HepG2 (cell line): ENCODE data around the gene RECQL5. TPM values are rescaled to one million over a fixed set of nuclear protein-coding genes. Genes with fewer than 3 reads are reported as not detected.

ENCODE experiments used
- ATAC-seq: fragments of 200-7000 bp; cut with Tn5 transposase; 3 replicates; pipeline ENCODE4 v1.9.1; 2020; ENCODE audit warnings: mild to moderate bottlenecking, moderate library complexity
- BruUV-seq: library from RNA; stranded (reverse); fragments of 400-500 nt; replicated peaks from 2 replicates; lab custom pipeline; 2021; lab: Mats Ljungman, UMichigan
- CTCF ChIA-PET: fragments of 300-600 bp; formaldehyde crosslinking; extraction: SDS; loops from one replicate; lab custom pipeline; 2021; ENCODE audit warnings: low total read pairs, inconsistent platforms, low intra/inter-chr PET ratio; lab: Yijun Ruan, JAX
- POLR2A ChIA-PET: fragments of 350-600 bp; sonication (Branson Sonifier 250); formaldehyde crosslinking; loops from one replicate; lab custom pipeline; 2020; ENCODE audit warnings: antibody characterized with exemption, inconsistent platforms; lab: Yijun Ruan, JAX
- DNase-seq: peaks from one replicate; pipeline ENCODE4 v3.0.0-alpha.2; 2015; ENCODE audit warnings: low spot score
- FAIRE-seq: peaks from 3 replicates; lab custom pipeline; 2011; peaks lifted over from hg19 to GRCh38; lab: Jason Lieb, UNC
- H2AFZ ChIP-seq: one replicate; pipeline ENCODE4 v1.6.1; 2011; ENCODE audit warnings: low read length, inconsistent platforms
- H3K27ac ChIP-seq: fragments of 300-600 bp; 3 replicates; pipeline ENCODE4 v1.8.0; 2011; ENCODE audit warnings: mixed run types, mild to moderate bottlenecking, mixed read lengths, low read length, inconsistent platforms; ENCODE audit not compliant: insufficient read depth; ENCODE audit errors: extremely low read length
- H3K27me3 ChIP-seq, 2 experiments: fragments of 200-600 bp in 1 of 2; 2 replicates in 1 of 2; 3 replicates in 1 of 2; pipeline versions ENCODE4 v1.6.0 to v1.8.0; 2011; ENCODE audit warnings: low read length in 2 of 2, mild to moderate bottlenecking in 2 of 2, moderate library complexity in 2 of 2, inconsistent platforms in 1 of 2; ENCODE audit not compliant: insufficient read depth in 2 of 2, control insufficient read depth in 1 of 2
- H3K36me3 ChIP-seq, 2 experiments: fragments of 200-600 bp in 1 of 2; replicated peaks in 1 of 2; 2 replicates in 1 of 2; 3 replicates in 1 of 2; pipeline versions ENCODE4 v1.5.1 to v1.8.0; 2011; ENCODE audit warnings: low read length in 2 of 2, inconsistent platforms in 1 of 2; ENCODE audit not compliant: insufficient read depth in 2 of 2, control insufficient read depth in 1 of 2
- H3K4me1 ChIP-seq: 2 replicates; pipeline ENCODE4 v1.5.1; 2012; ENCODE audit warnings: low read length, inconsistent platforms; ENCODE audit not compliant: insufficient read depth
- H3K4me2 ChIP-seq: 2 replicates; pipeline ENCODE4 v1.6.0; 2011; ENCODE audit warnings: low read depth, low read length, inconsistent platforms
- H3K4me3 ChIP-seq, 3 experiments: fragments of 200-600 bp in 1 of 3; sonication (generic), shearing (Covaris generic) in 1 of 3; replicated peaks in 1 of 3; 2 replicates each; pipeline ENCODE4 v1.5.1; 2011 to 2016; ENCODE audit warnings: low read length in 3 of 3, inconsistent platforms in 2 of 3, low read depth in 2 of 3, mild to moderate bottlenecking in 2 of 3, control low read depth in 1 of 3, mixed read lengths in 1 of 3; ENCODE audit not compliant: insufficient read depth in 1 of 3
- H3K79me2 ChIP-seq: one replicate; pipeline ENCODE4 v1.6.1; 2011; ENCODE audit warnings: low read length, inconsistent platforms; ENCODE audit not compliant: insufficient read depth
- H3K9ac ChIP-seq: 2 replicates; pipeline ENCODE4 v1.6.0; 2011; ENCODE audit warnings: mild to moderate bottlenecking, low read depth, low read length, inconsistent platforms; ENCODE audit not compliant: insufficient read depth
- H3K9me3 ChIP-seq: 2 replicates; pipeline ENCODE4 v1.5.1; 2012; ENCODE audit warnings: mild to moderate bottlenecking, low read length
- H4K20me1 ChIP-seq: 2 replicates; pipeline ENCODE4 v1.6.0; 2011; ENCODE audit warnings: inconsistent platforms, mild to moderate bottlenecking, low read length, moderate library complexity; ENCODE audit not compliant: insufficient read depth
- ATM ChIP-seq: fragments of 450-650 bp; IDR thresholded peaks from 2 replicates; pipeline ENCODE4 v1.7.1; 2017; ENCODE audit warnings: mild to moderate bottlenecking, borderline replicate concordance
- KLF9 ChIP-seq: IDR thresholded peaks from 2 replicates; pipeline ENCODE4 v1.6.1; 2016; ENCODE audit warnings: low read depth
- NRL ChIP-seq: sonication (generic); formaldehyde crosslinking; IDR thresholded peaks from 2 replicates; pipeline ENCODE4 v1.5.0; 2020; ENCODE audit warnings: missing genetic modification reagents, mild to moderate bottlenecking, moderate library complexity, borderline replicate concordance
- RARG ChIP-seq: sonication (generic); formaldehyde crosslinking; IDR thresholded peaks from 2 replicates; pipeline ENCODE4 v1.4.0; 2020; ENCODE audit warnings: low read depth, mild to moderate bottlenecking, missing genetic modification reagents
- SIN3A ChIP-seq: IDR thresholded peaks from 2 replicates; pipeline ENCODE4 v1.6.1; 2011; ENCODE audit warnings: low read depth, mild to moderate bottlenecking, control low read depth, low read length, borderline replicate concordance
- ZFP82 ChIP-seq: sonication (generic); formaldehyde crosslinking; IDR thresholded peaks from 2 replicates; pipeline ENCODE4 v1.5.1; 2020; ENCODE audit warnings: mild to moderate bottlenecking, missing genetic modification reagents, borderline replicate concordance
- ZNF143 ChIP-seq: sonication (generic); formaldehyde crosslinking; IDR thresholded peaks from 2 replicates; pipeline ENCODE4 v1.4.0; 2020; ENCODE audit warnings: missing genetic modification reagents
- ZNF382 ChIP-seq: sonication (generic); formaldehyde crosslinking; IDR thresholded peaks from 2 replicates; pipeline ENCODE4 v1.5.0; 2020; ENCODE audit warnings: missing genetic modification reagents, mild to moderate bottlenecking, borderline replicate concordance
- ZNF570 ChIP-seq: sonication (generic); formaldehyde crosslinking; IDR thresholded peaks from 2 replicates; pipeline ENCODE4 v1.4.0; 2020; ENCODE audit warnings: mild to moderate bottlenecking, missing genetic modification reagents, borderline replicate concordance
- ZZZ3 ChIP-seq: sonication (generic); formaldehyde crosslinking; IDR thresholded peaks from 2 replicates; pipeline ENCODE4 v1.4.0; 2020; ENCODE audit warnings: missing genetic modification reagents, mild to moderate bottlenecking, borderline replicate concordance
- WGBS: methylation state at CpG from one replicate; pipeline ENCODE4 v1.1.6; 2017; ENCODE audit warnings: low lambda C conversion rate; 5-methylcytosine and 5-hydroxymethylcytosine counted together
- in situ Hi-C: cut with HindIII; loops from 2 replicates; pipeline ENCODE4 v1.10.0; 2017; ENCODE audit warnings: low pct_unique_long_range_greater_than_20kb; ENCODE audit not compliant: extremely low pct_ligation_motif_present
- intact Hi-C: fragments of 100-400 bp; cut with micrococcal nuclease; formaldehyde crosslinking; loops from one replicate; pipeline ENCODE4 v1.10.0; 2022; ENCODE audit not compliant: unreplicated experiment
- polyA plus RNA-seq, 8 experiments: library from polyadenylated mRNA; depleted of rRNA in 3 of 8; stranded (reverse) in 7 of 8; unstranded in 1 of 8; fragments of >200 nt; fragmentation: Illumina TruSeq in 4 of 8; extraction: Trizol in 4 of 8; gene quantifications; 2 replicates each; pipeline versions ENCODE4 v1.2.1 to v1.2.3, GENCODE V29; 2011 to 2016; ENCODE audit warnings: low read depth in 4 of 8, missing spikeins in 1 of 8, mixed read lengths in 1 of 8; ENCODE audit not compliant: insufficient read depth in 1 of 8
- total RNA-seq, 5 experiments: library from RNA; depleted of rRNA; stranded (reverse); fragments of >200 nt; fragmentation: Illumina TruSeq; extraction: Trizol; gene quantifications; 2 replicates each; pipeline ENCODE4 v1.2.3, GENCODE V29; 2016; ENCODE audit warnings: low read depth in 1 of 5

The RECQL5 gene
- total and polyA plus RNA-seq, 2 of the 13 experiments (the other 11 are each of a cell fraction or from before 2014, with no cell fraction given), result 27.7 to 32.0 TPM

- in situ Hi-C loops, result no loop called here
- Histone ChIP-seq H4K20me1 (no peaks in the 10 kb centered on the region), H3K36me3 (peaks cover 22 to 40% of the 10 kb centered on the region in 2 experiments)
- intact Hi-C loops, result no loop called here
- TF ChIP-seq ZFP82 (CRISPR knock-in tag), result no peak
- TF ChIP-seq, all 625 proteins: peak for 0
- H3K27me3 ChIP-seq, result no peaks in the 10 kb centered on the region
- no TSS peak for BruUV-seq
- no peak overlapping the region for H3K27ac ChIP-seq
- WGBS, result 96% methylated on average over 5 of the region's 5 CpGs
- ATAC-seq (no peak), FAIRE-seq (no peak), DNase-seq (no peak)
- H3K9ac ChIP-seq, result no peak overlapping the region
- CTCF ChIA-PET, result interaction anchor here (1.3 to 2.5 kb wide), 3 partner anchors 19 to 102 kb away, joined by 4 to 28 read pairs (median 6); partner anchors contain the start of gene SMIM5
- H2AFZ ChIP-seq, result no peak overlapping the region
- no peak overlapping the region for H3K4me2 ChIP-seq
- no peaks in the 10 kb centered on the region for H3K9me3 ChIP-seq
- H3K4me3 ChIP-seq, result no peak overlapping the region
- H3K4me1 ChIP-seq, result peaks cover 7% of the 10 kb centered on the region
- POLR2A ChIA-PET, result interaction anchor here (0.5 to 1.2 kb wide), 2 partner anchors 20 to 620 kb away, joined by 3 to 4 read pairs; no protein-coding TSS in a partner anchor
- H3K79me2 ChIP-seq, result no peaks in the 10 kb centered on the region
Observed at GRCh38 chr17:75652341-75652740, 14.6 kb downstream of the RECQL5 start.

DNA sequence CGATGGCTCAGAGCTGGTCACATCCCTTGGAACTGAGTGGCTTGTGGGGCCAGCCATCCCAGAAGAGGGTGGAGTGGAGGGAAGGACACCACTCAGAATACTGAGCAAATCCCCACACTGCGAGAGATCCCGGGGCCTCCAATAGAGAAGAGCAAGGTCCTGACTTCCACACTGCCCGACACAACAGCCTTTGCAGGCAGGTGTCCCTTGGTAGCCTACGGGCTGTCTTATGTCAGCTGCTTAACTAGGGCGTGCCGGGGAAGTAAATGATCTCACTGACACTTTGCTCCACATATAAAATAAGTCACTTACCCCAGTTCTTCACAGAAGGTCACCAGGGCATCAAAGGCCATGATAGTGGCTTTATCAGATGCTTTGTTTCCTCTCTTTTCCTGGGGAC is 16.1 kb downstream of the RECQL5 start:
- POLR2A ChIA-PET, result interaction anchor here (1.1 kb wide), 1 partner anchor 17 kb away, joined by 3 read pairs; the partner anchor contains the start of gene SMIM5
- in situ Hi-C loops, result no loop called here
- TF ChIP-seq ZNF570 (no peak), ZNF382 (CRISPR knock-in tag) (no peak), RARG (CRISPR knock-in tag) (no peak), SIN3A (no peak), NRL (CRISPR knock-in tag) (no peak), KLF9 (CRISPR knock-in tag) (no peak), ATM (no peak), ZNF143 (no peak), ZZZ3 (CRISPR knock-in tag) (no peak)
- Histone ChIP-seq H3K4me3 (no peak overlapping the region), H2AFZ (no peak overlapping the region), H3K9ac (no peak overlapping the region), H3K4me2 (no peak overlapping the region), H4K20me1 (no peaks in the 10 kb centered on the region), H3K4me1 (peaks cover 21% of the 10 kb centered on the region), H3K36me3 (peaks cover 18 to 38% of the 10 kb centered on the region in 2 experiments), H3K79me2 (no peaks in the 10 kb centered on the region), H3K27ac (no peak overlapping the region), H3K9me3 (no peaks in the 10 kb centered on the region), H3K27me3 (no peaks in the 10 kb centered on the region)
- CTCF ChIA-PET, result no interaction called here
- FAIRE-seq, result no peak
- ATAC-seq, result no peak
- no TSS peak for BruUV-seq
- WGBS, result 99% methylated on average over 7 of the region's 7 CpGs
- DNase-seq, result no peak
- intact Hi-C loops, result no loop called here
